Large intestine (tissue), 3 donors: ENCODE measurements around the gene OR2A42. TPM values are rescaled to one million over a fixed set of nuclear protein-coding genes. Genes with fewer than 3 reads are reported as not detected.
"Not testable (repeated sequence)": the region's sequence is repeated elsewhere in the genome, so short reads cannot be mapped to it uniquely, and the experiment has no call there.

Experiments
- DNase-seq, 2 donors: peaks; one replicate each; pipeline versions ENCODE4 v3.0.0 to v3.0.0-alpha.2; 2013
- H3K27ac ChIP-seq: one replicate; pipeline ENCODE4 v1.5.1; 2013; ENCODE audit warnings: low read length
- H3K27me3 ChIP-seq: 2 replicates; pipeline ENCODE4 v1.6.1; 2013; ENCODE audit warnings: low read length; ENCODE audit not compliant: control insufficient read depth, insufficient read depth
- H3K36me3 ChIP-seq: 2 replicates; pipeline ENCODE4 v1.6.1; 2013; ENCODE audit warnings: low read length; ENCODE audit not compliant: control insufficient read depth, insufficient read depth
- H3K4me1 ChIP-seq: one replicate; pipeline ENCODE4 v1.6.1; 2013; ENCODE audit warnings: low read length; ENCODE audit not compliant: control insufficient read depth, insufficient read depth
- H3K4me3 ChIP-seq: one replicate; pipeline ENCODE4 v1.5.1; 2013; ENCODE audit warnings: low read length
- H3K9me3 ChIP-seq: one replicate; pipeline ENCODE4 v1.6.1; 2013; ENCODE audit warnings: mild to moderate bottlenecking, low read depth, low read length, moderate library complexity; ENCODE audit not compliant: control insufficient read depth
- whole genome bisulfite sequencing: methylation state at CpG from one replicate; pipeline ENCODE4 v1.1.5; 2013; ENCODE audit warnings: low lambda C conversion rate; ENCODE audit not compliant: insufficient coverage; 5-methylcytosine and 5-hydroxymethylcytosine counted together
- polyA plus RNA-seq: library from polyadenylated mRNA; unstranded; fragments of 120-200 nt; gene quantifications from one replicate; pipeline ENCODE4 v1.2.1, GENCODE V29; 2013

OR2A42 gene
- polyA plus RNA-seq, 1 donor: 0.34 TPM

DNA sequence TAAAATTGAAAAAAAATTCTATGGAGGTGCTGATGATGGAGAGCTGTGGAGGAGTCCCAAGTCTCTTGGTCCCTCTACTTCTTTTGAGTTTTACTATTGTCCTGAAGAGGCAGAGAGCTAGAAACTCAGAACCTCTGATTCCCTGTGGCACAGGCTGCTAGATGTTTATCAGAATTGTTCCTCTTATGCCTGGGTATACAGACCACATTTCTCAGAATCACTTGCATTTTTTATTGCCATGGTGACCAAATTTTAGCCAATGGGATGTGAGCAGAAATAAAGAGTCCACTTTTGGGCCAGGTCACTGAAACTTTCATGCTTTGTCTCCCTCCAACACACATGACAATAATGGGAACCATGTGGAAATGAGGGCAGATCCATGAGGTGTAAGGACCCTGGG lies 15.7 kb downstream of the OR2A42 start:
- H3K9me3 ChIP-seq, H3K36me3 ChIP-seq, DNase-seq, H3K27ac ChIP-seq, H3K4me3 ChIP-seq, H3K4me1 ChIP-seq, H3K27me3 ChIP-seq: not testable (repeated sequence)

- H3K4me1 ChIP-seq, H3K27me3 ChIP-seq, H3K4me3 ChIP-seq, H3K9me3 ChIP-seq, H3K36me3 ChIP-seq, H3K27ac ChIP-seq, DNase-seq: not testable (repeated sequence)
Observed at GRCh38 chr7:144220531-144220930, 18.9 kb downstream of the OR2A42 start.

DNA sequence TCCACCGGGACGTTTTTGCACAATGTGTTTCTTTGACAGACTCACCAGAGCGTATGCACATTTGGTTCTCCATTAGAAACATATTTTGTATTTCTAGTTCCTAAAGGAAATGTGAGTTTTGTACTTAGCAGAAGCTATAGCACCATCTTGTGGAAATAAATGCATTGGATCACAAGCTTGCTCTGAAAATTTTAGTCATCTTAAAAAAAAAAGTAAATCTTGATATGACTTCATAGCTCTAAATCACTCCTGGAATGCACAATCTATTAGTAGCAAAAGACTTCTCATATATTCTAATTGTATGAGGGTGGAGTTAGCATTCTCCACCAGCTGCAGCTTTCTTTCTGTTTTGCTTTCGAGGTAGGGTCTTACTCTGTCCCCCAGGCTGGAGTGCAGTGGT lies 20.3 kb downstream of the OR2A42 start:
- DNase-seq, H3K9me3 ChIP-seq, H3K4me3 ChIP-seq, H3K36me3 ChIP-seq, H3K4me1 ChIP-seq, H3K27ac ChIP-seq, H3K27me3 ChIP-seq: not testable (repeated sequence)
- no CpG with 5 or more reads among the region's 4 CpGs for WGBS

GRCh38 chr7:144218581-144218980 lies 20.8 kb downstream of the OR2A42 start:
- not testable (repeated sequence) for H3K27ac ChIP-seq, H3K4me1 ChIP-seq, H3K27me3 ChIP-seq, H3K4me3 ChIP-seq, H3K36me3 ChIP-seq, H3K9me3 ChIP-seq
- WGBS: no CpG with 5 or more reads among the region's 1 CpG
- DNase-seq: peak in 1 of 2 donors; percentile 1

- H3K36me3 ChIP-seq, H3K4me1 ChIP-seq, H3K9me3 ChIP-seq, DNase-seq, H3K27ac ChIP-seq, H3K27me3 ChIP-seq, H3K4me3 ChIP-seq: not testable (repeated sequence)
Observed at GRCh38 chr7:144217200-144217599, 22.2 kb downstream of the OR2A42 start.

GRCh38 chr7:144205306-144205705 lies 34.1 kb downstream of the OR2A42 start:
- not testable (repeated sequence) for H3K36me3 ChIP-seq, H3K9me3 ChIP-seq, H3K4me3 ChIP-seq, H3K4me1 ChIP-seq, DNase-seq, H3K27me3 ChIP-seq, H3K27ac ChIP-seq
- WGBS: no CpG with 5 or more reads among the region's 5 CpGs

- not testable (repeated sequence) for H3K4me1 ChIP-seq, DNase-seq, H3K4me3 ChIP-seq, H3K9me3 ChIP-seq, H3K36me3 ChIP-seq, H3K27ac ChIP-seq, H3K27me3 ChIP-seq
- WGBS: no CpG with 5 or more reads among the region's 3 CpGs
Observed at GRCh38 chr7:144203086-144203485, 36.3 kb downstream of the OR2A42 start.

DNA sequence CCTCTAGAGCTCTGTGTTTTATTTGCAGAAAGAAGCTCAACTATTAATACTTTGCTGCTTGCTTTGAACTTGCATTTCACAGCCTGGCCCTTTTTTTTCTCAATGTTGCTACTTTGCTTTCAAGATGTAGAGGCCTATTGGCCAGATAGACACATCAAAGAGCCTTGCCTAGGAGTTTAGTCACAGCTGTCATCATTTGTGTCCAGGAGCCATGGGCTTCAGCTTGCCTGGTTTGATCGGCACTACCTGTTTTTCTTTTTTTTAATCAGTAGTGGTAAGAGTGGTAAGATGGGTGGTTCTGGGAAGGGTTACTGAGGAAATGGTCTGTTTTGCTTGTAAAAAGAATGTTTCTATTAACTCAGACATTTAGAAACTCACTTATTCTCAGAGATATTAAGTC lies 37.4 kb downstream of the OR2A42 start:
- not testable (repeated sequence) for H3K9me3 ChIP-seq, H3K27me3 ChIP-seq, H3K4me3 ChIP-seq, H3K36me3 ChIP-seq, H3K4me1 ChIP-seq, H3K27ac ChIP-seq, DNase-seq
- no CpG with 5 or more reads among the region's 1 CpG for WGBS

- H3K27me3 ChIP-seq, H3K27ac ChIP-seq, H3K4me1 ChIP-seq, DNase-seq, H3K36me3 ChIP-seq, H3K9me3 ChIP-seq, H3K4me3 ChIP-seq: not testable (repeated sequence)
- no CpG with 5 or more reads among the region's 4 CpGs for WGBS
Observed at GRCh38 chr7:144198934-144199333, 40.5 kb downstream of the OR2A42 start.

GRCh38 chr7:144195212-144195872 lies 44.1 kb downstream of the OR2A42 start, which contains the start of gene ARHGEF35:
Gene ARHGEF35, minus strand, starts transcription at chr7:144195833. Its CDS starts 7,450 bp downstream, at chr7:144188383.
- H3K27me3 ChIP-seq, H3K27ac ChIP-seq, H3K36me3 ChIP-seq, H3K4me1 ChIP-seq, H3K4me3 ChIP-seq, H3K9me3 ChIP-seq, DNase-seq: not testable (repeated sequence)
- no CpG with 5 or more reads among the region's 51 CpGs for WGBS

DNA sequence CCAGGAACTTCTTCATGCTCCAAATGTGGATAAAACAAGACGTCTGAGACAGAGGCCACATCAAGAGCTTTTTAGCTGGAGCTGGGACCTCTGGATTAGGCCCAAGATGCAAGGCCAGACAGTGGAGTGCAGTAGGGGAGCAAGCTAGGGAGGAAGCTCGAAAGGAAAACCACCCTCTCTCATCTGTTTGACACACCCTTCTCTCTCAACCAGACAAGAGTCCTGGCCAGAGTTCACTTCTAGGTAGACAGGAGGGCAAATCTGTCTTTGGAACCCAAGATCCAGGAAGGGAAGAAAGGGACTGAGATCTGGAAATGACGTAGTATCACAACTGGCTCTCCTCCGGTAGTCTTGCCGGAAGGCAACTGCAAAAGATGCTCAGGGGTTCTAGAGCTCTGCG lies 45.0 kb downstream of the OR2A42 start:
- not testable (repeated sequence) for H3K9me3 ChIP-seq, H3K4me3 ChIP-seq, H3K27me3 ChIP-seq, H3K27ac ChIP-seq, H3K4me1 ChIP-seq, DNase-seq, H3K36me3 ChIP-seq
- no CpG with 5 or more reads among the region's 6 CpGs for WGBS
